GM21786 (cell line): Measurements from ENCODE around the gene ZYG11B.
"Not testable (repeated sequence)": the region's sequence is repeated elsewhere in the genome, so short reads cannot be mapped to it uniquely, and the experiment has no call there.

Experiments used
- ATAC-seq: cut with Tn5 transposase; IDR thresholded peaks from one replicate; pipeline ENCODE4 v1.9.1; 2021; ENCODE audit not compliant: unreplicated experiment

Gene ZYG11B

DNA sequence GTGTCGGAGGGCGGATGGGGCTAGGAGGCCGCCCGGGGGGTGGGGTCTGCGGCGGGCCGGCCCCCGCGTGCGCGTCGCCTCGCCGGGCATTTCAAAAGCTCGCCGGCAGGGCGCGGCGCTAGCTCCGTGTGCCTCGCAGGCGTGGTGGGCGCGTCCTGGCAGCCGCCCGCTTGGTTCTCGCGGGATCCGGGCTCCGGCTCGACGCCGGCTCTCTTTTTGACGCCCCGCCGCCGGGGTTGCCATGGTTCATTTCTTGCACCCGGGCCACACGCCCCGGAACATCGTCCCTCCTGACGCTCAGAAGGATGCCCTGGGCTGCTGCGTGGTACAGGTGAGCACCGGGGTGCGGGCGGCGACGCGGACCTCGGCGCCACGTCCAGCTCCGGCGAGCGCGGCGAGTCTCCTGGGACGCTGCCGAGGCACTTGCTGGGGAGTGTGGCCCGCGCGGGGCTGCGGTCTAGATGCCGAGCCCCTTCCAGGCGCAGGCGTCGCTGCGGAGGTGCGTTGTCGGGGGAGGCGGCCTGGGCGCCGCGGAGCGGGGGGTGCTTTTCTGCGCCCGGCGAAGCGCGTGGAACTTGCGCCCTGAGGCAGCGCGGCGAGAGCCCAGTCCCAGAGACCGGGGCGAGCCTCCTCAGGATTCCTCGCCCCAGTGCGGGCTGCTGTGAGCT is 116.5 kb downstream of the ZYG11B start, which contains the start of gene ZYG11A:
ZYG11A (plus strand) TSS at position 118 of the 668 bp plus-strand sequence; CDS start at position 242, 124 bp downstream.
- ATAC-seq: peak; percentile 79

GRCh38 chr1:52845119-52845518 is 118.9 kb downstream of the ZYG11B start:
- ATAC-seq: not testable (repeated sequence)

- no peak for ATAC-seq
Measured at GRCh38 chr1:52848423-52848822, 122.2 kb downstream of the ZYG11B start.

- no peak for ATAC-seq
Measured at GRCh38 chr1:52850951-52851350, 124.7 kb downstream of the ZYG11B start.

DNA sequence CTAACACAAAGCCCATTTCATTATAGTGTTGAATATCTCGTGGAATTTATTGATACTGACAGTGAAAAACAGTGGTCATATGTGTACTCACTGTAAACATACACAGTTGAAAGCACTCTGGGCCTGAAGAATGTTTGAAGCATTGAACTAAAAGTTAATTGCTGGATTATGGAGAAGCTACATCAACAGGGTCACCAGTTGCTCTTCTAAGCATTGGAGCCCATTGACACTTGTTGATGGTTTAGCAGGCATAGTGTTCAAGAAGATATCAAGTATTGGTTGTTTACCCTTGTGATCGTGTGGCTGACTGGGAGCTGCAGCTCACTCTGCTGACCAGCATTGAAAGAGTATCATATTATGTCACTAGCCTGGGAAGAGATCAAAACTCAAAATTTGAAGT is 126.6 kb downstream of the ZYG11B start:
- ATAC-seq: no peak

DNA sequence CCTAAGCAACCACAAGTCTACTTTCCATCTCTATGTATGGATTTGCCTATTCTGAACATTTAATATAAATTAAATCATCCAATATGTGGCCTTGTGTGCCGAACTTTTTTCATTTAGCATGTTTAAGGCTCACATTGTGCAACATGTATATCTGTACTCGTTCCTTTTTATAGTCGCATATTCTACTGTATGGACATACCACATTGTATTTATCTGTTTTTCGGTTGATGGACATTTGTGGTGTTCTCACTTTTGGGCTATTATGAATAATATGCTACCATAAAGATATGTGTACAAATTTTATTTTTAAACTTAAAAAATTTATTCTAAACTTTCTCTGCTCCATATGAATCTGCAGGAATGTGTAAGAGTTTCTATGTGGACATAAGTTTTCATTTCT is 129.3 kb downstream of the ZYG11B start:
- ATAC-seq: no peak

DNA sequence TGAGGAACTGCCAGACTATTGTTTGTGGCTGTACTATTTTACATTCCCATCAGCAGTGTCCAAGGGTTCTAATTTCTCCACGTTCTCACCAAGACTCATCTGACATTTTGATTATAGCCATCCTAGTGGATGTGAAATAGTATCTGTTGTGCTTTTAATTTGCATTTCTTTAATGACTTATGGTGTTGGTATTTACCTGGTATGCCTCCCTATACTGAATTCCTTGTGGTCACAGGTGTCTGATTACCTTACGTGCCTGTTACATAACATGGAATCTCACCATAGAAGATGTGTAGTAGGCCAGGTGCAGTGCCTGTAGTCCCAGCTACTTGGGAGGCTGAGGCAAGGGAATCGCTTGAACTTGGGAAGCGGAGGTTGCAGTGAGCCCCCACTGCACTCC is 129.8 kb downstream of the ZYG11B start:
- ATAC-seq: no peak

DNA sequence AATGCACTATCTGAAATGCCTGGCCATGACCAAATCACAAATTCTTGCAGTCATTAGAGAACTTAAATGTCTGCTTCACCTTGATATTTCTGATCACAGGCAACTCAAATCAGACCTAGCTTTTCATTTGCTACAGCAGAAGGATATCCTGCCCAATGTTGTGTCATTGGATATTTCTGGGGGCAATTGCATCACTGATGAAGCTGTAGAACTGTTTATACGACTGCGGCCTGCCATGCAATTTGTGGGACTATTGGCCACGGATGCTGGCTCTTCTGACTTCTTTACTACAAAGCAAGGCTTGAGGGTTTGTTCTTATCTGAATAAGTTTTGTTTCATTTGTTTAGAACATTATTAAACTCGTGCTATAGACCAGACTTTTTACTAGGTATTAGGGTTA is 131.2 kb downstream of the ZYG11B start:
- ATAC-seq: no peak

- no peak for ATAC-seq
Measured at GRCh38 chr1:52862666-52863458, 136.6 kb downstream of the ZYG11B start.

DNA sequence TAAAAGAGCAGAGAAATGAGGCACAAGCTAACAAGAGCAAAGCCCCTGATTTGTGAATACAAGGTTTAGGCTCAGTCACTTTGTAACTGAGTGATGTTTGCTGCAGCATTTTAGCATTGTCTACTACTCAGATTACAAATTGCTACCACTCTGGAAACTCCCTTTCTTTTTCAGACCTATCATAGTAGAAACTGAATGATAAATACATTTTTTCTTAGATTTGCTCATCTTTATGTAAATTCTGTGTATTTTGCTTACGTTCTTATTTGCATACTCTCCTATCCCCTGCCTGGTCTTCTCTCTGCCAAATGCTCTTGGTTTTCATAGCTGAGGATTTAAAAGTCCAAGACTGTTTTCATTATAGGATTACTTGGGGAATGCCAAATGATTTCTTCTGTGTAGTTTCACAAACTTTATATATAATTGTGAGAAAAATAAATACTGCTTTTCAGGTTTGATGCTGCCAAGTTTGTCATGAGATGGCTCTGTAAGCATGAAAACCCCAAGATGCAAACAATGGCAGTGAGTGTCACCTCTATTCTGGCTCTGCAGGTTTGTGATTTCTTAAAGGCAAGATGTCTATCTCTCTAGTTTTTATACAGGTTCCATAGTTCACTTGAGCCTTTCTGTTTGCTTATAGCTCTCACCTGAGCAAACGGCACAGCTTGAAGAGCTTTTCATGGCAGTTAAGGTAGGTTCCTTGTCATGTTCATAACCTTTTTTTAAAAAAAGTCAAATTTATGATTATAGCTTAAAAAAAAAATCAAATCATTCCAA is 141.0 kb downstream of the ZYG11B start:
- ATAC-seq: peak; percentile 91

- ATAC-seq: not testable (repeated sequence)
Measured at GRCh38 chr1:52869727-52870126, 143.5 kb downstream of the ZYG11B start.

- ATAC-seq: no peak
Measured at GRCh38 chr1:52876843-52877242, 150.6 kb downstream of the ZYG11B start.
